ENCODE measurements around the gene NUB1.

Gene NUB1

GRCh38 chr7:151378011-151378410 is 36.4 kb downstream of the NUB1 start:
- no peak overlapping the region for H3K4me3 Mint-ChIP-seq
- TF ChIP-seq, protein P1, sequence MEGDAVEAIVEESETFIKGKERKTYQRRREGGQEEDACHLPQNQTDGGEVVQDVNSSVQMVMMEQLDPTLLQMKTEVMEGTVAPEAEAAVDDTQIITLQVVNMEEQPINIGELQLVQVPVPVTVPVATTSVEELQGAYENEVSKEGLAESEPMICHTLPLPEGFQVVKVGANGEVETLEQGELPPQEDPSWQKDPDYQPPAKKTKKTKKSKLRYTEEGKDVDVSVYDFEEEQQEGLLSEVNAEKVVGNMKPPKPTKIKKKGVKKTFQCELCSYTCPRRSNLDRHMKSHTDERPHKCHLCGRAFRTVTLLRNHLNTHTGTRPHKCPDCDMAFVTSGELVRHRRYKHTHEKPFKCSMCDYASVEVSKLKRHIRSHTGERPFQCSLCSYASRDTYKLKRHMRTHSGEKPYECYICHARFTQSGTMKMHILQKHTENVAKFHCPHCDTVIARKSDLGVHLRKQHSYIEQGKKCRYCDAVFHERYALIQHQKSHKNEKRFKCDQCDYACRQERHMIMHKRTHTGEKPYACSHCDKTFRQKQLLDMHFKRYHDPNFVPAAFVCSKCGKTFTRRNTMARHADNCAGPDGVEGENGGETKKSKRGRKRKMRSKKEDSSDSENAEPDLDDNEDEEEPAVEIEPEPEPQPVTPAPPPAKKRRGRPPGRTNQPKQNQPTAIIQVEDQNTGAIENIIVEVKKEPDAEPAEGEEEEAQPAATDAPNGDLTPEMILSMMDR (IDR thresholded peaks at IDR 0.05) = no peak
- peaks cover 50% of the 10 kb centered on the region for H3K36me3 Mint-ChIP-seq (ENCODE audit: low read depth)
- H3K9me3 Mint-ChIP-seq = no peaks in the 10 kb centered on the region
- H3K27me3 Mint-ChIP-seq (ENCODE audit: low read depth, poor library complexity) = peaks cover 25% of the 10 kb centered on the region
- DNase-seq = no peak
- no peak overlapping the region for H3K27ac Mint-ChIP-seq
- peaks cover 16% of the 10 kb centered on the region for H3K4me1 Mint-ChIP-seq

DNA sequence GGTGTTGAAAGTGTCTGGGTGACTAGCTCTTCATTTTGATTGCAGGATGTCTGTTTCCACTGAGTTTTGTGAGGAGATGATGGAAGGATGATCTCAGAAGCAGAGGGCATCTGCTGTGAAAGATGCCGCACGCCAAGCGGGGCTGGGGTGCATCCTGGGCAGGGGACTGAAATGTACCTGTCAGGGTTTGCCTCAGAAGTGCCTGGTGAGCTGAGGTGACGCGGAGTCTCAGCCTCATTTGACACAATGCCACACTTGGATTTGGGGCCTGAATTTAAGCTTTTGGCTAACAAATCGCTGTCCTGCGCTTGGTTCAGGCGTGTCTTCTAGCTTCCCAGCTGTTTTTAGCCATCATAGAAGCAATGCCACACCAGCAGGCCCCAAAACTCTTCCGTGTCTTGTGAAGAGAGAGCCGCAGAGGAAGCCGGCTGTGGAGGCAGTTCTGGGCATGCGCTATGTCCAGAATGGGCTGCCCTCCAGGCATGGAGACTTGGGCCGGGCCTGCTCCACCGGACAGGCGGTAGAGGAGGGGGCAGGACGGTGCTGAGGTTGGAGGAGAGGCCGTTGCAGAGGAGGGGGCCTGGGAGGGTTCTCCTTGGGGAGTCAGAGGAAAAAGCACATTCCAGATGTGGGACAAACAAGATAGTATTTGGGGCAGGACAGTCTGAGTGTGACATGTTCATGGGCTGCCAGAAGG is 37.0 kb downstream of the NUB1 start:
- Mint-ChIP-seq H3K9me3 (no peaks in the 10 kb centered on the region), H3K36me3 (ENCODE audit: low read depth) (peaks cover 53% of the 10 kb centered on the region), H3K27ac (no peak overlapping the region), H3K4me1 (peaks cover 11% of the 10 kb centered on the region), H3K27me3 (ENCODE audit: low read depth, poor library complexity) (peaks cover 32% of the 10 kb centered on the region), H3K4me3 (no peak overlapping the region)
- TF ChIP-seq, protein P1 (IDR thresholded peaks at IDR 0.05) = no peak
- no peak for DNase-seq

DNA sequence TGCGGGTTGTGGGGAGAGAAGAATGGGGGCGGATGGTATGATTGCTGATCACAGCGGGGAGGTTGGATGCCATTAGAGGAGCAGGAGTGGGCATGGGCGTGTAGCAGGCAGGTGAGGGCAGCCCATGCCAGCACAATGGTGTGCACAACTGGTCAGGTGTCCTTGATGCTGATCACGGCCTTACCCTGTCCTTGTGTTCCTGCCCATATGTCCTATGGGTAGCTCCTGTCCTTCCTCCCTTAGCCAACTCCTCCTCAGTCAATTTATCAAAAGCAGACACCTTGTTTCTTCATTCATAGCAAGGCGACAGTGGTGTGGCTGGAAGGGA is 37.5 kb downstream of the NUB1 start:
- Mint-ChIP-seq H3K4me1 (peaks cover 11% of the 10 kb centered on the region), H3K36me3 (ENCODE audit: low read depth) (peaks cover 57% of the 10 kb centered on the region), H3K27me3 (ENCODE audit: low read depth, poor library complexity) (peaks cover 37% of the 10 kb centered on the region), H3K9me3 (peaks cover under 1% of the 10 kb centered on the region), H3K4me3 (no peak overlapping the region), H3K27ac (no peak overlapping the region)
- DNase-seq = no peak
- TF ChIP-seq, protein P1 (IDR thresholded peaks at IDR 0.05) = no peak

GRCh38 chr7:151379534-151380198 is 38.1 kb downstream of the NUB1 start:
- peaks cover 42% of the 10 kb centered on the region for H3K27me3 Mint-ChIP-seq (ENCODE audit: low read depth, poor library complexity)
- TF ChIP-seq, protein P1 (IDR thresholded peaks at IDR 0.05) = no peak
- no peak overlapping the region for H3K4me3 Mint-ChIP-seq
- peaks cover 3% of the 10 kb centered on the region for H3K9me3 Mint-ChIP-seq
- peaks cover 57% of the 10 kb centered on the region for H3K36me3 Mint-ChIP-seq (ENCODE audit: low read depth)
- no peak overlapping the region for H3K27ac Mint-ChIP-seq
- DNase-seq = no peak
- peaks cover 11% of the 10 kb centered on the region for H3K4me1 Mint-ChIP-seq

GRCh38 chr7:151380199-151381097 is 38.8 kb downstream of the NUB1 start:
- TF ChIP-seq, protein P1 (IDR thresholded peaks at IDR 0.05) = no peak
- peaks cover 9% of the 10 kb centered on the region for H3K4me1 Mint-ChIP-seq
- no peak for DNase-seq
- H3K9me3 Mint-ChIP-seq = peaks cover 3% of the 10 kb centered on the region
- H3K36me3 Mint-ChIP-seq (ENCODE audit: low read depth) = peaks cover 57% of the 10 kb centered on the region
- H3K27me3 Mint-ChIP-seq (ENCODE audit: low read depth, poor library complexity) = peaks cover 45% of the 10 kb centered on the region
- H3K4me3 Mint-ChIP-seq = peak overlapping the region; percentile 50
- H3K27ac Mint-ChIP-seq = no peak overlapping the region
